GM21737 (cell line): Measurements from ENCODE around the gene IFNA8.
A peak's percentile ranks its signal among the peaks of the same experiment; 100 is the strongest.
"Not testable (repeated sequence)": the region's sequence is repeated elsewhere in the genome, so short reads cannot be mapped to it uniquely, and the experiment has no call there.

Experiments
- ATAC-seq: cut with Tn5 transposase; IDR thresholded peaks from one replicate; pipeline ENCODE4 v1.9.1; 2021; ENCODE audit warnings: mild to moderate bottlenecking, moderate library complexity; ENCODE audit not compliant: unreplicated experiment

IFNA8 gene

GRCh38 chr9:21408817-21409216 is at the start of gene IFNA8:
TSS of gene IFNA8 (plus strand) at chr9:21409117. CDS start at chr9:21409177, 60 bp downstream.
- no peak for ATAC-seq

GRCh38 chr9:21362287-21362686 is 46.6 kb upstream of the IFNA8 start:
- no peak for ATAC-seq

GRCh38 chr9:21367169-21367568 is 41.7 kb upstream of the IFNA8 start:
- ATAC-seq = peak; percentile 85

GRCh38 chr9:21367957-21368356 is 41.0 kb upstream of the IFNA8 start, which contains the start of gene IFNA13:
TSS of gene IFNA13 (minus strand) at chr9:21368057. CDS start at chr9:21368010, 47 bp downstream.
- ATAC-seq = no peak

GRCh38 chr9:21371467-21371866 is 37.5 kb upstream of the IFNA8 start:
- not testable (repeated sequence) for ATAC-seq

- ATAC-seq = peak; percentile 97
Observed at GRCh38 chr9:21381448-21382339, 27.2 kb upstream of the IFNA8 start.

GRCh38 chr9:21383627-21384026 is 25.3 kb upstream of the IFNA8 start:
- no peak for ATAC-seq

- no peak for ATAC-seq
Observed at GRCh38 chr9:21385131-21385670, 23.7 kb upstream of the IFNA8 start, which contains the start of gene IFNA2. TSS of gene IFNA2 (minus strand) at chr9:21385398. CDS start at chr9:21385329, 69 bp downstream.

- ATAC-seq = peak; percentile 80
Observed at GRCh38 chr9:21392270-21392669, 16.6 kb upstream of the IFNA8 start.

GRCh38 chr9:21395778-21396717 is 12.9 kb upstream of the IFNA8 start:
- peak; percentile 78 for ATAC-seq

- ATAC-seq = no peak
Observed at GRCh38 chr9:21398955-21399489, 9.9 kb upstream of the IFNA8 start.

GRCh38 chr9:21399956-21400355 is 9.0 kb upstream of the IFNA8 start:
- no peak for ATAC-seq

GRCh38 chr9:21402386-21403251 is 6.3 kb upstream of the IFNA8 start:
- no peak for ATAC-seq

GRCh38 chr9:21404146-21404545 is 4.8 kb upstream of the IFNA8 start:
- no peak for ATAC-seq

GRCh38 chr9:21412107-21412506 is 3.2 kb downstream of the IFNA8 start:
- peak; percentile 69 for ATAC-seq

- ATAC-seq = no peak
Observed at GRCh38 chr9:21413151-21413550, 4.2 kb downstream of the IFNA8 start.

GRCh38 chr9:21413624-21414023 is 4.7 kb downstream of the IFNA8 start:
- no peak for ATAC-seq

GRCh38 chr9:21414220-21414940 is 5.5 kb downstream of the IFNA8 start:
- no peak for ATAC-seq
